CD4-positive, alpha-beta T cell treated with Interleukin-2 at 100 ng/mL for 4 hours (primary cell): ENCODE measurements around the gene USH2A.

Experiments used
- DNase-seq: peaks from one replicate; pipeline ENCODE4 v3.0.0-alpha.2; 2020; ENCODE audit warnings: low spot score

The USH2A gene

GRCh38 chr1:215710899-215711225 is 712.4 kb downstream of the USH2A start:
- DNase-seq = no peak

GRCh38 chr1:215710036-215710898 is 713.0 kb downstream of the USH2A start:
- DNase-seq = no peak

GRCh38 chr1:215704089-215704860 is 719.0 kb downstream of the USH2A start:
- DNase-seq = no peak

GRCh38 chr1:215682232-215682631 is 741.0 kb downstream of the USH2A start:
- DNase-seq = no peak

- DNase-seq = no peak
These were observed 742.2 kb downstream of the USH2A start for GRCh38 chr1:215681041-215681440.

- no peak for DNase-seq
These were observed 744.0 kb downstream of the USH2A start for GRCh38 chr1:215679231-215679630.

- DNase-seq = no peak
These were observed 746.1 kb downstream of the USH2A start for GRCh38 chr1:215677112-215677511.

GRCh38 chr1:215673943-215674342 is 749.3 kb downstream of the USH2A start:
- no peak for DNase-seq

- DNase-seq = no peak
These were observed 750.8 kb downstream of the USH2A start for GRCh38 chr1:215672482-215672881.

GRCh38 chr1:215669806-215670491 is 753.3 kb downstream of the USH2A start:
- no peak for DNase-seq

- DNase-seq = no peak
These were observed 755.5 kb downstream of the USH2A start for GRCh38 chr1:215667761-215668160.

GRCh38 chr1:215665215-215665614 is 758.0 kb downstream of the USH2A start:
- no peak for DNase-seq

- no peak for DNase-seq
These were observed 762.2 kb downstream of the USH2A start for GRCh38 chr1:215661033-215661432.

GRCh38 chr1:215660259-215660658 is 763.0 kb downstream of the USH2A start:
- DNase-seq = no peak

GRCh38 chr1:215657047-215657446 is 766.2 kb downstream of the USH2A start:
- no peak for DNase-seq

- DNase-seq = no peak
These were observed 770.9 kb downstream of the USH2A start for GRCh38 chr1:215652371-215652770.

GRCh38 chr1:215651867-215652266 is 771.4 kb downstream of the USH2A start:
- DNase-seq = no peak

- no peak for DNase-seq
These were observed 772.6 kb downstream of the USH2A start for GRCh38 chr1:215650446-215651149.

- no peak for DNase-seq
These were observed 774.3 kb downstream of the USH2A start for GRCh38 chr1:215648957-215649356.

GRCh38 chr1:215647738-215648137 is 775.5 kb downstream of the USH2A start:
- no peak for DNase-seq

GRCh38 chr1:215645861-215646260 is 777.4 kb downstream of the USH2A start:
- DNase-seq = no peak

GRCh38 chr1:215645182-215645581 is 778.1 kb downstream of the USH2A start:
- DNase-seq = no peak
